Muscle of leg (tissue), 11 donors: ENCODE measurements around the gene CD63. TPM values are rescaled to one million over a fixed set of nuclear protein-coding genes. Genes with fewer than 3 reads are reported as not detected.

Experiments
- DNase-seq: peaks from one replicate; pipeline ENCODE4 v3.0.0; 2013
- H3K27ac ChIP-seq: one replicate; pipeline ENCODE4 v1.5.1; 2013; ENCODE audit warnings: mild to moderate bottlenecking, low read length, control low read depth
- H3K27me3 ChIP-seq: one replicate; pipeline ENCODE4 v1.6.1; 2013; ENCODE audit warnings: low read length; ENCODE audit not compliant: control insufficient read depth, insufficient read depth
- H3K36me3 ChIP-seq: one replicate; pipeline ENCODE4 v1.6.1; 2013; ENCODE audit warnings: low read length; ENCODE audit not compliant: control insufficient read depth, insufficient read depth
- H3K4me1 ChIP-seq: one replicate; pipeline ENCODE4 v1.6.1; 2013; ENCODE audit warnings: low read length; ENCODE audit not compliant: control insufficient read depth, insufficient read depth
- H3K4me3 ChIP-seq: one replicate; pipeline ENCODE4 v1.5.1; 2013; ENCODE audit warnings: low read length, control low read depth
- H3K9me3 ChIP-seq: replicated peaks from 2 replicates; pipeline ENCODE4 v1.6.1; 2013; ENCODE audit warnings: low read depth, low read length; ENCODE audit not compliant: control insufficient read depth
- WGBS: methylation state at CpG from one replicate; pipeline ENCODE4 v1.1.5; 2013; ENCODE audit warnings: missing lambda C conversion rate; ENCODE audit not compliant: insufficient coverage; 5-methylcytosine and 5-hydroxymethylcytosine counted together
- polyA plus RNA-seq, 8 donors: library from polyadenylated mRNA; unstranded; fragments of 120-200 nt; gene quantifications; one replicate each; pipeline versions ENCODE4 v1.2.1 to v1.2.3, GENCODE V29; 2013; ENCODE audit warnings: inconsistent platforms in 1 of 8, low replicate concordance in 1 of 8; ENCODE audit not compliant: insufficient read length in 8 of 8, insufficient read depth in 1 of 8
- total RNA-seq: library from RNA; stranded (reverse); fragments of 120-200 nt; gene quantifications from one replicate; pipeline ENCODE4 v1.2.4, GENCODE V29; 2013

The CD63 gene
- total and polyA plus RNA-seq, 9 donors, result 751 to 916 (median 868) TPM

DNA sequence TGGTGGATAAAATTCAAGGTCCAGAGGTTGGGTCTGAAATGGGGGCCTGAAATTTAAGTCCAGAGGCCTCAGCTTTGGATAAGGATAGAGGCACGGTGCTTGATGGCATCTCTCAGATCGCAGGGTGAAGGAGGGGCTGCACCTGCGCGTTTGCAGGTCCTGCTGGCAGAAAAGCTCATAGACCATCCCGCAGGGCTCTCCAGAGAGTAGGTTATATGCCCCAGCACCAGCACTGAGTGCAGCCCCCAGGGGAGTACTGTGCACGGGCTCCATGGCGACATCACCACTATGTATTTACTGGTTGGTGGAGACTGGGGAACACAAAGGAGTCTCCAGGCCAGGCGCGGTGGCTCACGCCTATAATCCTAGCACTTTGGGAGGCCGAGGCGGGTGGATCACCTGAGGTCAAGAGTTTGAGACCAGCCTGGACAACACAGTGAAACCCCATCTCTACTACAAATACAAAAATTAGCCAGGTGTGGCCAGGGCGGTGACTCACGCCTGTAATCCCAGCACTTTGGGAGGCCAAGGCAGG is 4.3 kb upstream of the CD63 start:
- H3K27ac ChIP-seq, result no peak overlapping the region
- DNase-seq, result no peak
- no peak overlapping the region for H3K4me3 ChIP-seq
- no peaks in the 10 kb centered on the region for H3K27me3 ChIP-seq
- 85% methylated on average over 10 of the region's 14 CpGs for WGBS
- peaks cover 4% of the 10 kb centered on the region for H3K36me3 ChIP-seq
- H3K9me3 ChIP-seq, result no peaks in the 10 kb centered on the region
- peaks cover 35% of the 10 kb centered on the region for H3K4me1 ChIP-seq

DNA sequence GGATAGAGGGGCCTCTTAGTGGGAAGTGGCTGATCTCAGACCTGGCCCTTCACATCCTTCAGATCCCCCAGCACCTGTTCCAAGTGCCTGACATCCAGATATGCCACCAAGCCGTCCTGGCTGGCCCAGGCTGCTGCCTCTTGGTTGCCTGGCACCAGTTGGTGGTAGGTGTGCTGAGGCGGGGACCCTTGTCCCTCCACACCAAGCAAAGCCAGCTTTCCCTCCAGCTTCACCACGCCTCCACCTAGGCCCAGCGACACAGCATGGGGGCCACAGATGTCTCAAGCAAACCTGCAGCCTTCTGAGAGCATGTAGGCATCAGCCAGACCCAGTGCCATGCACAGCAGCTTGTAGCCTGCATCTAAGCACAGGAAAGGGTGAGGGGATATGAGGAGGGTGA is 3.5 kb upstream of the CD63 start:
- H3K27me3 ChIP-seq, result no peaks in the 10 kb centered on the region
- H3K9me3 ChIP-seq, result no peaks in the 10 kb centered on the region
- H3K27ac ChIP-seq, result no peak overlapping the region
- DNase-seq, result no peak
- WGBS, result 100% methylated on average over 2 of the region's 4 CpGs
- H3K36me3 ChIP-seq, result peaks cover 7% of the 10 kb centered on the region
- peaks cover 35% of the 10 kb centered on the region for H3K4me1 ChIP-seq
- no peak overlapping the region for H3K4me3 ChIP-seq

DNA sequence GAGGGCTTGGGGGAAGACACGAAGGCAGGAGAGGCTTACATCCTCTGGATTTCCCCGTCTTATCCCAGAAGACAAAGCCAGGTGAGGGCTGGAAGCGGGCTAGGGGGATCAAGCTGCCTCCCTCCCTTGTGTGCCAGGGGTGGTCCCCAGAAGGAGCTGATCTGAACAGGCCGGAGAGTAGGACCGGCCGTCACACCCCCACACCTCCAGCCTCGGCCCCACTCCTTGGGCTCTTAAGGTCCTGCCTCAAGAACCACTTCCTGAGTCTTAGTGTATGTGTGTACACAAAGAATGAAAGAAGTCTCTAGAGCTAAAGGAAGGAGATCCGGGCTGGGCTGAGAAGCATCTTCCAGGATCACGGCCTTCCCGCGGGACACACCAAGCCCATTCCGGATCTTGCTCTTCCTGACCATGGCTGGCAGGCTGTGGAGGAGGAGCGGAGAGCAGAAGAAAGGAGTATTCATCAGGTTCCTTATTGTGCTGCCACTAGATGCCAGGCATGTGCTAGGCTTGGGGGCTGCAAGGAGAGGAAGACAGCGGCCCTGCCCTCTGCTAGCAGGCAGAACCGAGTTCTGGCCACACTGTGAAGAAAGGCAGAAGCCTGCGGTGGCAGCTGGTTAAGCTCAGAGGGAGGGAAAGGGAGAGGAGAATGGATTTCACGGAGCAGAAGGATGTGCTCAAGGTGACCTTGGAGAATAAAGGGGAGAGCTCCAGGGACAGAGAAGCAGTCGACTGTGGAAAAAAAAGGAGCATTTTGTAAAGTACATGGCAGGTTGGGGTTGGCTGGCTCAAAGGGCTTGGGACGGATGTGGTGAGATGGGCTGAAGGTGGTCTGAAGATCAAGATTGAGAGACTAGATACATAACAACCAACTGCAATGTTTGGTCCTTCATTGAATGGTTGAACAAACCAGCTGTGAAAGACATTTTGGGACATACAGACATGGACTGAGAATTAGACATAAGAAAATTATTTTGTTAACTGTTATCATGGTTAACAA is 1.3 kb upstream of the CD63 start:
- Histone ChIP-seq H3K27me3 (no peaks in the 10 kb centered on the region), H3K9me3 (no peaks in the 10 kb centered on the region), H3K36me3 (peaks cover 29% of the 10 kb centered on the region), H3K27ac (peak overlapping the region; percentile 100), H3K4me3 (peak overlapping the region; percentile 70), H3K4me1 (peaks cover 47% of the 10 kb centered on the region)
- peak; percentile 84 for DNase-seq
- WGBS, result 3% methylated on average over 13 of the region's 19 CpGs

DNA sequence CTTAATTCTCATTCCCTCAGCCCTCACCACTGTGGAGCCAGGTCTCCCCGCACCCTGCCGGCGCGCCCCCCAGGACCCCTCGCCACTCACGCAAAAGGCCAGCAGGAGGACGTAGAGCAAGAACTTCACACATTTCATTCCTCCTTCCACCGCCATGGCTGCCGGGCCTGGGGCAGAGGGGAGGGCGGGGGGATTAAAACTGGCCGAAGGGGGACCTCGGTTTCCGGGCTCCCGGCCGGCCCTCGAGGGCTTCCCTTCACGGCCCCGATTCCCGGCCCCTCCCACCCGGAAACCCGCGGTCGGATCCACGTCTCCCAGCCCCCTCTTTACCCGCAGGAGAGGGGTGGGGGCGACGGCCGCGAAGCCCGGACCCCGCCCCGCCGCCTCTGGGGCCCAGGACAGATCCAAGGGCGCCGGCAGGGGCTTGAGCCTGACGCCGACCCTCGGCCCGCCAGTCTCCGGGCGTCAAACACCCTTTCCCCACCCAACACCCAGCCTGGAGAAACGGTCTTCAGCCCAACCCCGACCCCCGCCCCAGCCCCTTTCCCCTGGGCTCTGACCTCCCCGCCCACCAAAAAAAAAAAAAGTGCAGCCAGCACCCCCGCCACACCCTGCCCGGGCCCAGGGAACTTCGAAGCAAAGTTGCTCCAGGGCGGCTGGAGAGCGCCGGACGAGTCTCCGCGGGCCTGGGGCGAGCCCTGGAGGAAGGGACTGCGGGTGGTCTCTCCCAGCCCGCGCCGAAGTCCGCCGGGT is 447 bp downstream of the CD63 start:
- Histone ChIP-seq H3K9me3 (no peaks in the 10 kb centered on the region), H3K27me3 (no peaks in the 10 kb centered on the region), H3K27ac (peak overlapping the region; percentile 100), H3K4me3 (peak overlapping the region; percentile 95), H3K4me1 (peaks cover 62% of the 10 kb centered on the region), H3K36me3 (peaks cover 46% of the 10 kb centered on the region)
- 0% methylated on average over 44 of the region's 61 CpGs for WGBS
- DNase-seq, result peak; percentile 93

DNA sequence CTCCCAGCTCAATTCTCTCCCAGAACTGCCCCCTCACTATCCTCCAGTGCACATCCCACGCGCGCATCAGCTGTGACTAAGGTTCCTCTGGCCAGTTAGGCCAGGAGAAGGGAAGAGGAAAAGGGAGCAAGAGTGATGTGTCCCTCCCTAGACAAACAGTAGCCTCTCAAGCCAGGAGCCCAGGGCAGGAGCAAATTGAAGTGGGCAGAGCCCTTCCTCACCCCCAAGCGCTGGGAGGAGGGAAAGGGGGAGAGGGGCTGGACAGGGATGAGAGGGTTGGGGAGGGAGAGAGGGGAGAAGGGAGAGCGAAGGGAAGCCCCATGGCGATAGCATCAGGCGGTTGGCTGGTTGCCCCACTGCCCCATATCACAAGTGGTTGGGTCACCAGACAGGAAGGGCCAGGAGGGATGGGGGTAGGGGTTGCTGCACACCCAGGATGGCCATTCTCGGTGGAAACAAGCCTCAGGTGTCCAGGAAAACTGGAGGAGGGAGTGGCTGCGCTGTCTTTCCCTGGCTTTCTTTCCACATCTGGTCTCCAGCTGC is 1.1 kb downstream of the CD63 start:
- H3K4me3 ChIP-seq, result peak overlapping the region; percentile 95
- H3K36me3 ChIP-seq, result peaks cover 53% of the 10 kb centered on the region
- peaks cover 65% of the 10 kb centered on the region for H3K4me1 ChIP-seq
- no peaks in the 10 kb centered on the region for H3K27me3 ChIP-seq
- H3K9me3 ChIP-seq, result no peaks in the 10 kb centered on the region
- 7% methylated on average over 2 of the region's 9 CpGs for WGBS
- peak; percentile 68 for DNase-seq
- peak overlapping the region; percentile 100 for H3K27ac ChIP-seq

DNA sequence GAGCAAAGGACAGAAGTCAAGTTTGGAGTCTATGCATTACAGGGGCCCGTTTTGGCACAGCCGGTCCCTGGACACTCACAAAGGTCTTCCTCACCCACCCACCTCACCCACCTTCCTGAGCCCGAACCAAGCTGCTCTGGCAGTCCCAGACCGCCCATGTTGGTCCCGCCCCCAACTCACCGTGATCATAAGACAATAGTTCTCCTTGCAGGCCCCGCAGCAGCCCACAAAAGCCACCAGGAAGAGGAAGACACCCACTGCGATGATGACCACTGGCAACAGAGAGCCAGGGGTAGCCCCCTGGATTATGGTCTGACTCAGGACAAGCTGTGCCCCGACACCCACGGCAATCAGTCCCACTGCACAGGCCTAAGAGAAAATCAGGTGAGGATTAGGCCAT is 1.8 kb downstream of the CD63 start:
- Histone ChIP-seq H3K27ac (peak overlapping the region; percentile 100), H3K27me3 (no peaks in the 10 kb centered on the region), H3K4me3 (peak overlapping the region; percentile 95), H3K9me3 (no peaks in the 10 kb centered on the region), H3K36me3 (peaks cover 52% of the 10 kb centered on the region), H3K4me1 (peaks cover 59% of the 10 kb centered on the region)
- 30% methylated on average over 7 of the region's 10 CpGs for WGBS
- no peak for DNase-seq

DNA sequence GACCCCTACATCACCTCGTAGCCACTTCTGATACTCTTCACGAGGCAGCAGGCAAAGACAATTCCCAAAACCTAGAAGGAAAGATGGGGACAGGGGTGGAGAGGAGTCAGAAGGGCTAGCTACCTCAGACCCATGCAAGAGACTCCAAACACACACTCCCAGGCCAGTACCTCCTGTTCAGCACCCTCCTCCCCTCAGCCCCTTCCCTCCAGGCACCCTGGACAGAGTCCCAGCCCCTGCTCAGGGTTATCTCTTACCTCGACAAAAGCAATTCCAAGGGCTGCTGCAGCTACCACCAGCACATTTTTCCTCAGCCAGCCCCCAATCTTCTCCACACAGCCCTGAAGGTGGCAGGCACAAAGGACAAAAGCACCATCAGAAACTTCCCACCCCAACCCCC is 3.3 kb downstream of the CD63 start:
- H3K36me3 ChIP-seq, result peaks cover 60% of the 10 kb centered on the region
- no peaks in the 10 kb centered on the region for H3K27me3 ChIP-seq
- H3K4me1 ChIP-seq, result peaks cover 67% of the 10 kb centered on the region
- DNase-seq, result no peak
- no peaks in the 10 kb centered on the region for H3K9me3 ChIP-seq
- H3K4me3 ChIP-seq, result no peak overlapping the region
- 9% methylated on average over 1 of the region's 3 CpGs for WGBS
- no peak overlapping the region for H3K27ac ChIP-seq

DNA sequence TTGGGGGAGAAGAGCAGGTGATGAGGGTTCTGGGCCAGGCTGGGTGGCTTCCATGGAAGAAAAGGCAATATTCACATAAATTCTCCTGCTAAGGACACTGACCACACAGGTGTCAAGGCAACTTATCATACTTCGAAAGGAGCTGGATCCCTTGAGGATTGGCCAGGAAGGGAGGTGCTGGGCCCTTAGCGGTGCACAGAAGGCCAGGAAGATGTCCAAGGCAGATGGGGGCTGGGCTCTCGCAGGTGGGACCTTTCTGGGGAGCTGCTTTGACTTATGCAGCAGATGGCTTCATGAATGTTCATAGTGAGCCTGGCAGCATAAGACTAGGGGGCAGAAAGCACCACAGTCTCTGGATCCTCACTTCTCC is 3.9 kb downstream of the CD63 start:
- H3K36me3 ChIP-seq, result peaks cover 64% of the 10 kb centered on the region
- 40% methylated on average over 3 of the region's 3 CpGs for WGBS
- peak; percentile 38 for DNase-seq
- H3K27me3 ChIP-seq, result no peaks in the 10 kb centered on the region
- no peak overlapping the region for H3K4me3 ChIP-seq
- H3K4me1 ChIP-seq, result peaks cover 67% of the 10 kb centered on the region
- no peaks in the 10 kb centered on the region for H3K9me3 ChIP-seq
- peak overlapping the region; percentile 4 for H3K27ac ChIP-seq

DNA sequence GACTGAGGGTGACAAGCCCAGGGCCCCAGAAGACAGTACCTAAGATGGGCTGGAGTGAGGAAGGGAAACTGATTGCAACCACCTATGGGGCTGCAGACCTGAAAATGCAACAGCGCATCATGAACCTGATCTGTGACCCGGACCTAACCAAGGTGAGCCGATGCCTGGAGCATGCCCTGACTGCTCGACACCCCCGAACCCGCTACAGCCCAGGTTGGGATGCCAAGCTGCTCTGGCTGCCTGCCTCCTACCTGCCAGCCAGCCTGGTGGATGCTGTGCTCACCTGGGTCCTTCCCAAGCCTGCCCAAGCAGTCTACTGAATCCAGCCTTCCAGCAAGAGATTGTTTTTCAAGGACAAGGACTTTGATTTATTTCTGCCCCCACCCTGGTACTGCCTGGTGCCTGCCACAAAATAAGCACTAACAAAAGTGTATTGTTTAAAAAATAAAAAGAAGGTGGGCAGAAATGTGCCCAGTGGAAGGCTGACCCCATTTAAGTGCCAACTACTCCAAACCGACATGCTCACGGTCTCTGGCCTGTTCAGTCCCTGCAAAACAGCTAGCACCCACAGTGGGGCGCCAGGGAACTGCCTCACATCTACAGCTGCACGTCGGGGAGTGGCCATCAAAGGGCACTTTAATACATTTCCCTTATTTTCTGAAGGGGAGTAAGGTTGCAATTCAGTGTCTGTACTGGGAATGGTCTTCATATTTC is 4.4 kb downstream of the CD63 start:
- H3K9me3 ChIP-seq, result no peaks in the 10 kb centered on the region
- 90% methylated on average over 6 of the region's 11 CpGs for WGBS
- peaks cover 64% of the 10 kb centered on the region for H3K36me3 ChIP-seq
- peak; percentile 77 for DNase-seq
- peak overlapping the region; percentile 42 for H3K27ac ChIP-seq
- H3K27me3 ChIP-seq, result no peaks in the 10 kb centered on the region
- H3K4me1 ChIP-seq, result peaks cover 69% of the 10 kb centered on the region
- no peak overlapping the region for H3K4me3 ChIP-seq
